ENCODE measurements around the gene MAP7D1.
"Not testable (repeated sequence)": the region's sequence is repeated elsewhere in the genome, so short reads cannot be mapped to it uniquely, and the experiment has no call there.

The MAP7D1 gene

DNA sequence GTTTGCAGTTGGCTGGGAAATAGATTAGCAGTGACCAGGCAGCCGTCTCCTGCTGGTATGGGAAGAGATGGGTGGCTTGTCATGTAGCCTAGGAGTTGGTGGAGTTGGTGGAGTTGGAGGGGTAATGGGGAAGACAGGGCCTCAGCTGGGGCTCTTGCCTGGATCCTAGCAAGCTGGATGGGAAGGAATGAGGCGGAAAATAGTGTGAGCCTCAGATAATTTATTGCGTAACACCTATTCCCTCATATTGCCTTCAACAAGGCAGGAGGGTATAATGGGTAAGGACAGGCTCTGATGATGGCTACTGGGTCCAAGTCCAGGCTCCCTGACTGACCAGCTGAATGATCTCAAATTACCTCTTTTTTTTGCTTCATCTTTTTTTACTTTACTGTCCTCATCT lies 12.6 kb downstream of the MAP7D1 start:
- no peak for DNase-seq (ENCODE audit: low spot score)

DNA sequence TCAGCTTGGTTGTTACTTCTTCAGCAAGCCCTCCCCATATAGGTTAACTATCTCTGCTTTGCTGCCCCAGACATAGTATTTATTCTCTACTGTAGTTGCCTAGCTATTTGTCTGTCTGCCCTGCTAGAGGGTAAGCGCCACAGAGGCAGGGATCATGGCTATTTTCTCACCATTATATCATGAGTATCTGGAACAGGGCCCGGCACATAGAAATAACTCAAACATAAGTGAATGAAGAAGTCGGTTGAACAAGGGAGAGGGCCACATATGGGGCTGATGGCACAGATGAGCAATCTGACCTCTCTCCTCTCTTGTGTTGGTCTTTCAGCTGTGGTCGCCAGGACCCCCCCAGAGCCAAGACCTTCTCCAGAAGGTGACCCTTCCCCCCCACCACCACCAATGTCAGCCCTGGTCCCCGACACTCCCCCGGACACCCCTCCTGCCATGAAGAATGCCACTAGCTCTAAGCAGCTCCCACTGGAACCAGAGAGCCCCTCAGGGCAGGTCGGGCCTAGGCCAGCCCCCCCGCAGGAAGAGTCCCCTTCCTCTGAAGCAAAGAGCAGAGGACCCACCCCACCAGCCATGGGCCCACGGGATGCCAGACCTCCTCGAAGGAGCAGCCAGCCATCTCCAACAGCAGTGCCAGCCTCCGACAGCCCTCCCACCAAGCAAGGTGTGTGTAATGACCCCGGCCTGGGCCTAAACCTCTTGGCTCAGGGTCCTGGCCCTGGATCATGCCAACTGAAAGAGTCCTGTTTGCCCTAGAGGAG lies 14.9 kb downstream of the MAP7D1 start:
- no peak for DNase-seq (ENCODE audit: low spot score)

DNA sequence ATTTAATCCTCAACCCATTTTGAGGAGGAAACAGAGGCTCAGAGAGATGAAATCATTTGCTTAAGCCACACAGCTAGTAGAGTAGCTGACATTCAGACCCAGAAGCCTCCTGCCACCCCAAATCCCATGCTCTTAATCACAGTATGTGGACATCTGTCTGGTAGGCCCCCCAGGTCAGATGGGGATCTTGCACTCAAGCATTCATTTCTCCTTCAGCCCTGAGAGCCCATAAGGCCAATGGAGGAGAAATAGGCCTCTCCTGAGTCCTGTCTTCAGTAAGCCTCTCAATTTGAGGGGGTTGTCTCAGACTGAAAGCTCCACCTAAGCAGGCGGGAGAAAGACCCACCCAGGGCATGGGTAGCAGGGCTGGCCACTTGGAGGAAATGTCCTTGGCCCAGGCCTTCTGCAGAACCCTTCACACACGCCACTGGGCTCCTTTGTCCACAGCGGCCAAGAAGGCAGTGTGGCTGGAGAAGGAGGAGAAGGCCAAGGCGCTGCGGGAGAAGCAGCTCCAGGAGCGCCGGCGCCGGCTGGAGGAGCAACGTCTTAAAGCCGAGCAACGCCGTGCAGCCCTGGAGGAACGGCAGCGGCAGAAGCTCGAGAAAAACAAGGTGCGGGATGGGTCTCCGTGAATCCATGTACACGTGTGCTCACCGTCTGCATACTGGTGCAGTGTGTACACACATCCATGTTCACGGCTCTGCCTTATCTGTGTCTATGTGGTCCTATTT lies 16.2 kb downstream of the MAP7D1 start:
- no peak for DNase-seq (ENCODE audit: low spot score)

DNA sequence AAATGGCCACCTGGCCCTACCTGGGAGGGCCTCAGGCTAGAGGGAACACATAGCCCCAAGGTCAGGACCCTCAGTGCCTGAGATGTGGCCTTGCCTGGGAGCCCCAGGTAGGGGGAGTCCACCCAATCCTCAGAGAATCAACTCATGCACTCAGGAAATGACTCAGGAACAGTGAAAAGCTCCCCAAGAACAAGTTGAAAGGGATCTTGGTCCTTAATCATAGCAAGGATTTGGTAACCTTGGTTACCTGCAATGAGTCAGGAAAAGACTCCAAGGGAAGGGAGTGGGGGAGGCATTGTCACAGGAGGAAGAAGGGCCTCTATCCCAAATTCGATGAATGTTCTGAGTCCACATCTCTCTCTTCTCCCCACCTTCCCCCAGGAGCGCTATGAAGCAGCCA lies 17.0 kb downstream of the MAP7D1 start:
- DNase-seq (ENCODE audit: low spot score), result no peak

DNA sequence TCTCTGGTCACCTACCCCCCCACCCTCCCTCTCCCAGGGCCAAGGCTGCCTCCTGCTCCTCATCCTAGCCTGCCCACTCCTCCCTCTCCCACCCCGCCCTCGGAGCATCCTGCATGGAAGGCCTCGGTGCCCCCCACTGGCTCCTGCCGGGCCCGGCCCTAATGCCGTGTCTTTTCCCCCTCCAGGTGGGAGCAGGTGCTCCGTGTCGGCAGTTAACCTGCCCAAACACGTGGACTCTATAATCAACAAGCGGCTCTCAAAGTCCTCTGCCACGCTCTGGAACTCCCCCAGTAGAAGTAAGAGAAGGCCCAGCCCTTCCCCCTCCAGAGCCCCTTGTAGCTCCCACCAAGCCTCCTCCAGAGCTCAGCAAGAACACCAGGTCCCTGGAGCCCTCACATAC lies 18.8 kb downstream of the MAP7D1 start:
- DNase-seq (ENCODE audit: low spot score), result no peak

DNA sequence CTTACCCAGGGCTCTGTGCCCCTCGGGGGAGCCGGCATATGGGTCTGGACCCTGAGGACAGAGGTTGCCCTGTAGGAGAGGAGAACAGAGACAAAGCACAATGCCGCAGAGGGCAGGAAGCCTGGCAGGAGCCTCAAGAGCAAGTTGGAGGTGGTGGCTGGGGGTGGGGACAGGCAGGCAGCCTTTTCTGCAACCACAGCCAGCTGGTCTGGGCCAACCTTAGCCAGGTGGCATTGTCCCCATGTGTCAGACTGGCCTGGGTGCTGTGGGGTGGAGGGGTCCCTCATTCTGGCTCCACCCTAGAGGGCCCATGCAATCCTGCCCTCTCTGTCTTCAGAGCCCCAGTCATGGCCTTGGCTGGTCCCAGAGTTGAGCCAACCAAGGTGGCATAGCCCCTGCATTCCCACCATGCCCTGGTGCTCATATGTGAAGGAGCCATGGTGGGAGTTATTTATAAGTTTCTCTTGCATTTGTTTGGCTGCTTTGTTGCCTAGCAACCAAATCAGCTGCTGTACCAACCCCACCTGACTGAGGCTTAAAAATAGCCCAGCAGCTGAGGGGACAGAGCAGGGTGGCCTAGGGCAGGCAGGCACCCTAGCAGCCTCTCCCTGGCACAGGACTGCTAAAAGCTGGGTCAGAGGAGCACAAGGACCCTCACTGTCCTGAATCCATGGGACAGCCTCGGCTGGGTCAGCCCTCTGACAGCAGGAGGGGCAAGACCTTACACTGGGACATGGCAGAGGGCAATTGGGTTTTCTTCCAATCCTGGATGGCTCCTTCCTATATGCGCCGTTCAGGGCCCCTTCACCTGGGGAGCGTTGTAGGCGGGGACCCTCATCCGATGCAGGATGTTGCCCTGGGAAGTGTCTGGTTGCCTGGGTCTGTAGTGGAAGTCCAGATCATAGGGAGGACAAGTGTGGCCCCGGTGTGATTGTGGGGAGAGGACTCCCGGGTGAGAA lies 19.5 kb downstream of the MAP7D1 start:
- DNase-seq (ENCODE audit: low spot score), result no peak

DNA sequence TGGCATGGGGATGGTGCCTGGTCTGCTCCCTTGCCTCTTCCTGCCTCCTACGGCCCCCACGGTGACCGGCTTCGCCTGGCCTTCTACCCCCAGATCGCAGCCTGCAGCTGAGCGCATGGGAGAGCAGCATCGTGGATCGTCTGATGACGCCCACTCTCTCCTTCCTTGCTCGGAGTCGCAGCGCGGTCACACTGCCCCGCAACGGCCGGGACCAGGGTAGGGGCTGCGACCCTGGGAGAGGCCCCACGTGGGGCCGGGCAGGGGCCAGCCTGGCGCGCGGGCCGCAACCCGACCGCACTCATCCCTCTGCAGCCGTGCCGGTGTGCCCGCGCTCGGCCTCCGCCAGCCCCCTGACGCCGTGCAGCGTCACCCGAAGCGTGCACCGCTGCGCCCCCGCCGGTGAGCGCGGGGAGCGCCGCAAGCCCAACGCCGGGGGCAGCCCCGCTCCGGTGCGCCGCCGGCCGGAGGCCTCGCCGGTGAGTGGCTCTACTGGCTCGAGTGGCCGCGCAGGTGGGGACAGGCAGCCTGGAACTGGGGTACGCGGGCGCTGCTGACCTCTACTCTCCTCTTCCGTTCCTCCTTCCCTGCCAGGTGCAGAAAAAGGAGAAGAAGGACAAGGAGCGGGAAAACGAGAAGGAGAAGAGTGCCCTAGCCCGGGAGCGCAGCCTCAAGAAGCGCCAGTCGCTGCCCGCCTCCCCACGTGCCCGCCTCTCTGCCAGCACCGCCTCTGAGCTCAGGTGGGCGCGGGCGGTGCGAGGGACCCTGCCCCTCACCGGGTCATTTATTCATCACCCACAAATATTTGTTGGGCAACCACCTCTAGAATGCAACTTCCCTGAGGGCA lies 20.4 kb downstream of the MAP7D1 start:
- no peak for DNase-seq (ENCODE audit: low spot score)

DNA sequence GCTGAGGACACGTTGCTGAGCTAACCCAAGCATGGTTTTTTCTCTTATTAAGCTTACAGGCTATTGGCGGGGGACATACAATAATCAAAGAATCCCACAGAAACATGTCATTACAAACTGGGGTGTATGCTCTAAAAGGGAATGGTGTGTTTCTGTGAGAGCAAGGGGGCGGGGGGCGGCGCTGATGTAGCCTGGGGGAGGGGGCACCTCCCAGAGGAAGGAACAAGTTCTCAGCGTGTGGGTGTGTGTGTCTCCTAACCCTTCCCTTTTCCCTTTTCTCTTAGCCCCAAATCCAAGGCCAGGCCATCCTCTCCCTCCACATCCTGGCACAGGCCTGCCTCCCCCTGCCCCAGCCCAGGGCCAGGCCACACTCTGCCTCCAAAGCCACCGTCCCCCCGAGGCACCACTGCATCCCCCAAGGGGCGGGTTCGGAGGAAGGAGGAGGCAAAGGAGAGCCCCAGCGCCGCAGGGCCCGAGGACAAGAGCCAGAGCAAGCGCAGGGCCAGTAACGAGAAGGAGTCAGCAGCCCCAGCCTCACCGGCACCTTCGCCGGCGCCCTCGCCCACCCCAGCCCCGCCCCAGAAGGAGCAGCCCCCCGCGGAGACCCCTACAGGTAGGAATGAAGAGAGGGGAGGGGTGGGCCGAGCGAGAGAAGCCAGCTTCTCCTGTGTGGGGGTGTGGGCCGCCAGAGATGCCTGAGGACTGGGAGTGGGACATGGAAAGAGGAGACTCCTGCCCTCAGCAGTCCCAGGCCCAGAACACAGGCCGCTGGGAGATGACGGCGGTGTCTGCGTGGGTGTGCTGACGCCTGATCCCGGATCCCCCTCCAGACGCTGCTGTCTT lies 21.9 kb downstream of the MAP7D1 start:
- no peak for DNase-seq (ENCODE audit: low spot score)

DNA sequence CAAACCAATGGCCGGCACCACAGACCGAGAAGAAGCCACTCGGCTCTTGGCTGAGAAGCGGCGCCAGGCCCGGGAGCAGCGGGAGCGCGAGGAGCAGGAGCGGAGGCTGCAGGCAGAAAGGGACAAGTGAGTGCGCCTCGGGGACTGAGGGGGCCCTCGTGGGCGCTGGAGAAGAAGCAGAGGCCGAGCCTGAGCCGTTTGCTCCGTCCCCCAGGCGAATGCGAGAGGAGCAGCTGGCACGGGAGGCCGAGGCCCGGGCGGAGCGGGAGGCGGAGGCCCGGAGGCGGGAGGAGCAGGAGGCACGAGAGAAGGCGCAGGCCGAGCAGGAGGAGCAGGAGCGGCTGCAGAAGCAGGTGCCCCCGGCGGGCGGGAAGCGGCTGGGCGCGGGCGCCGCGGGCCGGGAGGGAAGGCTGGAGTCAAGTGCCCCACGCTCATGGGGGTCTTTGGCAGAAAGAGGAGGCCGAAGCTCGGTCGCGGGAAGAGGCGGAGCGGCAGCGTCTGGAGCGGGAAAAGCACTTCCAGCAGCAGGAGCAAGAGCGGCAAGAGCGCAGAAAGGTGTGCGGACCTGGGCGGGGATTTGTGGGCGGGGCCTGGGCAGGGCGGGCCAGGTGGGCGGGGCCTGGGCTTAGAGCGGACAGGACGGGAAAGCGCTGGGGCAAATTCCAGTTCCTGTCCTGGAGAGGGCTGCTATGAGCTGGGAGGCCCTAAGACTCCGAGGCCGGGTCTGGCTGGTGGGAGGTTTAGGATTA lies 22.7 kb downstream of the MAP7D1 start:
- no peak for DNase-seq (ENCODE audit: low spot score)

DNA sequence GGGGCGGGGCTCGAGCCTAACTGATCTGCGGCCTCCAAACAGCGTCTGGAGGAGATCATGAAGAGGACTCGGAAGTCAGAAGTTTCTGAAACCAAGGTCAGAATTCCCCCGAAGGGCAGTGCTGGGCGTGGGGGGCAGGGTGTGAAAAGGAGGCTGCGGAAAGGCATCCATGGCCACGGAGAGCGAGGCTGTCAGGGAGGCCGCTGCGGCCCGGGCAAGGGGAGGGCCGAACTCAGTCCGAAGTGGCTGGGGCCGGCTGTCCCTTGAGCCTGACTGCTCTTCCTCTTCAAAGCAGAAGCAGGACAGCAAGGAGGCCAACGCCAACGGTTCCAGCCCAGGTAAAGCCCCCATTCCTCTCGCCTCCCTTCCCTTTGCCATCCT lies 23.2 kb downstream of the MAP7D1 start:
- no peak for DNase-seq (ENCODE audit: low spot score)

DNA sequence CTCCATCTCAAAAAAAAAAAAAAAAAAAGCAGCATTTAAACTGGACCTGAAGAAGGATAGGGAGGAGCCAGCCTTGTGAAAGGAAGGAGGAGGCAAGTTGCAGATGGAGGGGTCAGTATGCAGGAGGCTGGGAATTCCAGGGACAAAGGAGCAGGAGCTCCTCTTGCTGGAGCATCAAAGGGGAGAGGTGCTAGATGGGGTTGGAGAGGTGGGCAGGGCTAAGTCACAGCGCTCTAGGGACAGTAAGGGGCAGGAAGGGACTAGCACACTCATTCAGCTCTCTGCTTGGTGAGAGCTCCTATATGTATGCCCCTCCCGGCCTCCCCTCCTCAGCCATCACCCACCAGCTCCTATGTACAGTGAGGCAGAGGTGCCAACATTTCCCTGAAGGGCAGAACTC lies 26.8 kb downstream of the MAP7D1 start:
- DNase-seq (ENCODE audit: low spot score), result no peak

DNA sequence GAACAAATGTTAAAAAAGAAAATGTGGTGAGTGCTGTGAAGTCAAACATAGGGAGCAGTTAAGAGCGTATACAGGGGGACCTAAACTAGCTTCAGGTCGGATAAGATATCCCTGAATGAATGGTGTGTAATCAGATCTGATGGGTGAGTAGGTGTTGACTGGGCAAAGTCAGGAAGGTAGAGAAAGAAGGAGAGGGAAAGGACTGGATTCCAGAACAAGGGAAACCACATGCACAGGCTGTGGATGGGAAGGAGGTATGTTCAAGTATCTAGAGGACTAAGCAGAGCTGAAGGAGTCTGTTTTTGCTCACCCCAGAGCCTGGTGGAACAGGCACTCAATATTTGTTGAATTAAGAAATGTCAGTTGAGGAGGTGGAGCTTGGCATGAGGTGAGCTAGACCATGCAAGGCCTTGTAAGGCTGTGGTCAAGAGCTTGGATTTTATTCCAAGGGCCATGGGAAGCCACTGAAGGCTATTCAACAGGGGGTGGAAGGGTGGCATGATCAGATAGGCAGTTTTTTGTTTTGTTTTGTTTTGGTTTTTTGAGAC lies 27.4 kb downstream of the MAP7D1 start:
- DNase-seq (ENCODE audit: low spot score), result no peak

DNA sequence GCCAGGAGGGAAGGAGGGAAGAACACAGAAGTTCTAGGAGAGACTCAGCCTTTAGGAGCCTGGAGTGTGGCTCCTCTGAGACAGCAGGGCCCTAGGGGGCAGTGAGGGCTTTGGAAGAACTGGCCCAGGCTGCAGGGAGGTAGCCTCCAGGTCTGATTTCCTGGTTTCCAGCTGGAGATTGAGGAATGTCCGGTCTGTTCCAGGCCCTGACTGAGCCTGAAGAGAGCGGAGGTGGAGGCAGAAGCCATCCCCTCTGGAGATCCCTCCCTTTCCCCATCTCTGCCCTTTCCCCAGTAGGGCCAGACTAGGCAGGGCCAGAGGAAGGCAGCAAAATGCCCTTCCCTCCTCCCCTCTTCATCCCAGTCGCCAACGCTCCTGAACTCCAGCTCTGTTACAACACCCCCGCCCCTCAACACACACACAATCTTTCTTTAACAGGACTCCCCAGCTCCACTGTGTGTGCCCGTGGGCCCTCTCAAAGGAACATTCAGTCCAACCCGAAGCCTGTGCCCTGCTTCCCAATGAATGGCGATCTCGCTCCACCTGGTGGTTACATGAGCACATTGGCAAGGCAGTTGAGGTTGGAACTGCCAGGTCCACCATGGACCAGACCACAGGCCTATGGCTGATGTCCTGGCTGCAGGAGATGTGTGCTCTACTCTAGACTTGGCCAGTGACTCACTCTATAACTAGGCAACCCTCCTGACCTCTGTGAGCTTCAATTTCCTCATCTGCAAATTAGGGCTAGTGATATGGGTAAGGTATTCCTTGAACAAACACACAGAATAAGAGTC lies 32.0 kb downstream of the MAP7D1 start:
- peak; percentile 85 for DNase-seq (ENCODE audit: low spot score)

DNA sequence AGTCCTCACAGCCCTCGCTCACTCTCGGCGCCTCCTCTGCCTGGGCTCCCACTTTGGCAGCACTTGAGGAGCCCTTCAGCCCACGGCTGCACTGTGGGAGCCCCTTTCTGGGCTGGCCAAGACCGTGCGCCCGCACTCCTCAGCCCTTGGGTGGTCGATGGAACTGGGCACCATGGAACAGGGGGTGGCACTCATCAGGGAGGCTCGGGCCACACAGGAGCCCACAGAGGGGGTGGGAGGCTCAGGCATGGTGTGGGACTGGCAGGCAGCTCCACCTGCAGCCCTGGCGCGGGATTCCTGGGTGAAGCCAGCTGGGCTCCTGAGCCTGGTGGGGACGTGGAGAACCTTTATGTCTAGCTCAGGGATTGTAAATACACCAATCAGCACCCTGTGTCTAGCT lies 40.8 kb downstream of the MAP7D1 start:
- DNase-seq (ENCODE audit: low spot score), result not testable (repeated sequence)

DNA sequence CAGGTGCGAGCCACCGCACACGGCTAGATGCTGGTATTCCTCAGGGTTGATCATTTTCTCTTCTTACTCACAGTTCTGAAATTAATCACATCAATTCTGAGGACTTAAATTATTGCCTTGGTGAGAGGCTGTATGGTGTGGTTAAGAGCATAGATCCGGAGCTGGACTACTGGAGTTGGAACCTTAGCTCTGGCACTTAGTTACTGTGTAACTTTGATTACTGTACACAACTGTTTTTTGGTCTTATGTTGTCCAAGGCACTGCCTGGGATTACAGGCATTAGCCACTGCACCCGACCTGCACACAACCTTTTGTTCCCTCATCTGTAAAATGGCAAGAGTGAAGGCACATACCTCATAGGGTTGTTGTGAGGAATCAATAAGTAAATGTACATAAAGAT lies 42.7 kb downstream of the MAP7D1 start:
- DNase-seq (ENCODE audit: low spot score), result no peak

DNA sequence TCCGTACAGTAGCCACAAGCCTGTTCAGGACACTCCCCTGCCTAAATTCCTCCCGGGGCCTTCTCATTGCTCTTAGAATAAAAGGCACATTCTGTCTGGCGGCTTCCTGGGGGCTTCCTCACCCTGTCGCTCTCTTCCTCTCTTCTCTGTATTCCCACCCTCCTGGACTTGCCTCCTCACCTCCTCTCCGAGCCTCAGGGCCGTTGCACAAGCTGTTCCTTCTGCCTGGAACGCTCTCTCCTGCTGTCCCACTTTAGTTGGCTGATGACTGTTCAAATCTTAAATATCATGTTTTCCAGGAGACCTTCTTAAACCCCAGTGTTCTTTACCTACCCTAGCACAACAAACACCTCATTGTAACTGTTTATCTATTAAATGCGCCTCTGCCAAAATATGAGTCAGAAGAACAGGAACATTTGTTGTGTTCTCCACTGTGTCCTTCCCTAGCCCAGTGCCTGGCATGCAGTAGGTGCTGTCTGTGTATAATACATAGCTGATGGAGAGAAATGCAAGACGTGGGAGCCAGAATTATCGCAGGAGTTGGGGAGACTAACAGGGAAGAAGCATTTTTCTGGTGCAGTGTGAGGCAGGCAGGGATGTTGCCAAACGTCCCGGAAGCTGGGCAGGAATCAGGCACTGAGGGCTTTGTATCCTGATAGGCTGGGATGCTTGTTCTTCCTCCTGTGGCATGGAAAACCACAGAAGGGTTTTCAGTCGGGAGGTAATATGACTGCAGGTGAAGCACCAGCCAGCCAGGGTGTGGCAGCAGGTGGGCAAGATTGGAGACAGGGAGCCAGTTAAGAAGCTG lies 44.2 kb downstream of the MAP7D1 start:
- peak; percentile 64 for DNase-seq (ENCODE audit: low spot score)

DNA sequence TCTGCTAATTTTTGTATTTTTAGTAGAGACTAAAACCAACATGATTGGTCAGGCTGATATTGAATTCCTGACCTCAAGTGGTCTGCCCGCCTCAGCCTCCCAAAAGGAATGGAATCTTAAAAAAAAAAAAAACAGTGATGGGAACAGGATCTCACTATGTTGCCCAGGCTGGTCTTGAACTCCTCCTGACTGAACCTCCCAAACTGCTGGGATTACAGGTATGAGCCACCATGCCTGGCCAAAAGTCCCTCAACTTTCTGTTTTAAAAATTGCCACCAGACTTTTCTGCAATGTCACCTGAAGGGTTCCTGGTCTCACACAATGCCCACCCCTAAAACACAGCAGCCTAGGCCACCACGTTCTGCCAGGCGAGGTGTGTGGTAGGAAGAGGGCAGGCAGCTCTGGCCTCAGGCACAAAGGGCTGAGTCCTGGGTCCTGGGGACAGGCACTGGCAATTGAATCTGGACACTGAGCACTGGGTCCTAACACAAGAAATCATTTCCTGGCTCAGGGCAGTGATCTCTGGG lies 47.1 kb downstream of the MAP7D1 start:
- DNase-seq (ENCODE audit: low spot score), result no peak

All from SW480 (cell line).